ENCODE measurements around the gene TLR8. TPM values are rescaled to one million over a fixed set of nuclear protein-coding genes. Genes with fewer than 3 reads are reported as not detected.

TLR8 gene
- total RNA-seq, 1 donor from 2014 or later = not detected

DNA sequence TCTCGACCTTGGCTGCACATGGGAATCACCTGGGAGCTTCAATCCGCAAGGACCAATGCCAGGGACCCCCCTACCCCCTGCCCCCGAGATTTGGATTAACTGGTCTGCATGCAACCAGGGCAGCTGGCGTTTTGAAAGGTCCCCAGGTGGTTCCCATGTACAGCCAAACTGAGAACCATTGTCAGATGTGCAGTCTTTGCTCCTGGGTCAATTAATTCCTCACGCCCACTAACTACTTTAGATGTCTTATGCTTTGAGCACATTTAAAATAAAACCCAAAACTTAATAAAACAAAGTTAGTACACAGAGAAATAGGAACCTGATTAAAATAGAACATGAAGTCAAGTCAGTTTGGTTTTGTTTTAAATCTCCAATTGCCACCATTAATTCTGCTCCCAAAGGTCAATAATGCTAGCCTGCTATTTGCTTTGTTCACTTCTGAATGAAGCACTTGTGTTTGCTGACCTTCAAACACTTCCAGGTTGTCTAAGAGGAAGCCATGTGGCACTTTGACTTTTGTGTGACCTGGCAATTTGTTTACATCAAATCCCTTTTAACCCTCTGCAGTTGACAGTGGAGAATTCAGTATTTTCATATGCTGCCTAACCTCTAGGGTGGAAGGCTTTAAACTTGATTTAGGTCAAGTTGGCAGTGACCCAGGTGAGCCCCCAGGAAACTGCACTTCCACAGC lies 41.3 kb downstream of the TLR8 start:
- Mint-ChIP-seq H3K4me3 (ENCODE audit: unreplicated experiment) (no peak overlapping the region), H3K27me3 (ENCODE audit: low read depth, unreplicated experiment) (no peaks in the 10 kb centered on the region), H3K4me1 (ENCODE audit: low read depth, unreplicated experiment) (peaks cover 44% of the 10 kb centered on the region), H3K27ac (ENCODE audit: unreplicated experiment) (peak overlapping the region; percentile 96), H3K9me3 (ENCODE audit: unreplicated experiment) (no peaks in the 10 kb centered on the region), H3K36me3 (ENCODE audit: low read depth, unreplicated experiment) (no peaks in the 10 kb centered on the region)
- peak overlapping the region; percentile 76 for H3K9ac ChIP-seq (ENCODE audit: low read length)
- no peaks in the 10 kb centered on the region for H3K27me3 ChIP-seq (ENCODE audit: insufficient read depth, low read length)
- TF ChIP-seq EZH2 (IDR thresholded peaks at IDR 0.05; ENCODE audit: insufficient read depth, low read length) = no peak
- TF ChIP-seq, protein P1, sequence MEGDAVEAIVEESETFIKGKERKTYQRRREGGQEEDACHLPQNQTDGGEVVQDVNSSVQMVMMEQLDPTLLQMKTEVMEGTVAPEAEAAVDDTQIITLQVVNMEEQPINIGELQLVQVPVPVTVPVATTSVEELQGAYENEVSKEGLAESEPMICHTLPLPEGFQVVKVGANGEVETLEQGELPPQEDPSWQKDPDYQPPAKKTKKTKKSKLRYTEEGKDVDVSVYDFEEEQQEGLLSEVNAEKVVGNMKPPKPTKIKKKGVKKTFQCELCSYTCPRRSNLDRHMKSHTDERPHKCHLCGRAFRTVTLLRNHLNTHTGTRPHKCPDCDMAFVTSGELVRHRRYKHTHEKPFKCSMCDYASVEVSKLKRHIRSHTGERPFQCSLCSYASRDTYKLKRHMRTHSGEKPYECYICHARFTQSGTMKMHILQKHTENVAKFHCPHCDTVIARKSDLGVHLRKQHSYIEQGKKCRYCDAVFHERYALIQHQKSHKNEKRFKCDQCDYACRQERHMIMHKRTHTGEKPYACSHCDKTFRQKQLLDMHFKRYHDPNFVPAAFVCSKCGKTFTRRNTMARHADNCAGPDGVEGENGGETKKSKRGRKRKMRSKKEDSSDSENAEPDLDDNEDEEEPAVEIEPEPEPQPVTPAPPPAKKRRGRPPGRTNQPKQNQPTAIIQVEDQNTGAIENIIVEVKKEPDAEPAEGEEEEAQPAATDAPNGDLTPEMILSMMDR (IDR thresholded peaks at IDR 0.05; ENCODE audit: insufficient read depth, low read depth, low read length) = no peak
- H3K4me2 ChIP-seq (ENCODE audit: low read length) = peak overlapping the region; percentile 67
- no peak for FAIRE-seq
- H2AFZ ChIP-seq (ENCODE audit: low read depth, low read length) = no peak overlapping the region
- no peaks in the 10 kb centered on the region for H3K9me3 ChIP-seq (ENCODE audit: insufficient read depth, low read depth, low read length)
- H4K20me1 ChIP-seq (ENCODE audit: insufficient read depth, low read length) = no peaks in the 10 kb centered on the region
- peak overlapping the region; percentile 86 for H3K27ac ChIP-seq (ENCODE audit: low read depth, low read length)
- no peak overlapping the region for H3K4me3 ChIP-seq (ENCODE audit: insufficient read depth, low read depth, low read length)
- H3K36me3 ChIP-seq (ENCODE audit: insufficient read depth, low read length) = no peaks in the 10 kb centered on the region
- no peaks in the 10 kb centered on the region for H3K79me2 ChIP-seq (ENCODE audit: insufficient read depth, low read length)
- DNase-seq (ENCODE audit: low read depth) = no peak
- H3K4me1 ChIP-seq (ENCODE audit: insufficient read depth, low read length) = peaks cover 21% of the 10 kb centered on the region

DNA sequence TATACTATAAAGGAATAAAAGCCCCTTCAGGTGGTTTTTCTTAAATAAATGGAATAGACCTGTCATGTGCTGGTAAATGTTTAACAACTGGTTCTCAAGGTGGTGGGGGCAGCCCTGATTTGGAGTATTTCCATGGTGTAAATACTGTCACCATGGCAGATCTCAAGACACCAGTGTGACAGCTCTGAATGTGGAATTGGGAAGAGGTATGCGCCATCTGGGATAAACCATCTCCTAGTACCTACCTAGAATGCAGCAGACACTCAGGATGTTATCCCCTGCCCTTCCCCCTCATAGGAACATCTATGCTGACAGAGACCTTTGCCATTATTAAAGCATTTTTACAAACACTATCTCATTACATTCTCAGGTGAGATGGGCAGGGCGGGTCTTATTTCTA lies 42.1 kb downstream of the TLR8 start:
- no peaks in the 10 kb centered on the region for H3K27me3 ChIP-seq (ENCODE audit: insufficient read depth, low read length)
- H3K79me2 ChIP-seq (ENCODE audit: insufficient read depth, low read length) = no peaks in the 10 kb centered on the region
- no peaks in the 10 kb centered on the region for H3K36me3 ChIP-seq (ENCODE audit: insufficient read depth, low read length)
- no peak for DNase-seq (ENCODE audit: low read depth)
- H3K4me2 ChIP-seq (ENCODE audit: low read length) = no peak overlapping the region
- H3K9ac ChIP-seq (ENCODE audit: low read length) = no peak overlapping the region
- no peak overlapping the region for H3K4me3 ChIP-seq (ENCODE audit: insufficient read depth, low read depth, low read length)
- no peak for TF ChIP-seq EZH2 (IDR thresholded peaks at IDR 0.05; ENCODE audit: insufficient read depth, low read length)
- TF ChIP-seq, protein P1 (IDR thresholded peaks at IDR 0.05; ENCODE audit: insufficient read depth, low read depth, low read length) = no peak
- no peaks in the 10 kb centered on the region for H4K20me1 ChIP-seq (ENCODE audit: insufficient read depth, low read length)
- H3K27ac ChIP-seq (ENCODE audit: low read depth, low read length) = no peak overlapping the region
- H3K9me3 ChIP-seq (ENCODE audit: insufficient read depth, low read depth, low read length) = no peaks in the 10 kb centered on the region
- no peaks in the 10 kb centered on the region for H3K9me3 Mint-ChIP-seq (ENCODE audit: unreplicated experiment)
- H3K36me3 Mint-ChIP-seq (ENCODE audit: low read depth, unreplicated experiment) = no peaks in the 10 kb centered on the region
- no peak overlapping the region for H2AFZ ChIP-seq (ENCODE audit: low read depth, low read length)
- no peak overlapping the region for H3K4me3 Mint-ChIP-seq (ENCODE audit: unreplicated experiment)
- H3K4me1 Mint-ChIP-seq (ENCODE audit: low read depth, unreplicated experiment) = peaks cover 44% of the 10 kb centered on the region
- no peaks in the 10 kb centered on the region for H3K27me3 Mint-ChIP-seq (ENCODE audit: low read depth, unreplicated experiment)
- no peak for FAIRE-seq
- peaks cover 21% of the 10 kb centered on the region for H3K4me1 ChIP-seq (ENCODE audit: insufficient read depth, low read length)
- H3K27ac Mint-ChIP-seq (ENCODE audit: unreplicated experiment) = peak overlapping the region; percentile 62

Measured in astrocyte (in vitro differentiated cells and primary cell).